ENCODE data around the gene RPH3AL.
"Not testable (repeated sequence)": the region's sequence is repeated elsewhere in the genome, so short reads cannot be mapped to it uniquely, and the experiment has no call there.

The RPH3AL gene

GRCh38 chr17:379531-380465, 27.2 kb upstream of the RPH3AL start:
- DNase-seq, result no peak

- no peak for DNase-seq
Observed at GRCh38 chr17:378068-378467, 25.5 kb upstream of the RPH3AL start.

- DNase-seq, result no peak
Observed at GRCh38 chr17:376936-377863, 24.6 kb upstream of the RPH3AL start.

- no peak for DNase-seq
Observed at GRCh38 chr17:373613-374230, 21.1 kb upstream of the RPH3AL start.

- DNase-seq, result no peak
Observed at GRCh38 chr17:372157-373152, 19.8 kb upstream of the RPH3AL start.

- no peak for DNase-seq
Observed at GRCh38 chr17:371583-371982, 19.0 kb upstream of the RPH3AL start.

- DNase-seq, result not testable (repeated sequence)
Observed at GRCh38 chr17:367656-368055, 15.0 kb upstream of the RPH3AL start.

- DNase-seq, result not testable (repeated sequence)
Observed at GRCh38 chr17:366657-367615, 14.3 kb upstream of the RPH3AL start.

GRCh38 chr17:364766-365165, 12.2 kb upstream of the RPH3AL start:
- no peak for DNase-seq

- DNase-seq, result no peak
Observed at GRCh38 chr17:364308-364707, 11.7 kb upstream of the RPH3AL start.

- no peak for DNase-seq
Observed at GRCh38 chr17:362721-363120, 10.1 kb upstream of the RPH3AL start.

GRCh38 chr17:360092-360750, 7.6 kb upstream of the RPH3AL start:
- no peak for DNase-seq

- no peak for DNase-seq
Observed at GRCh38 chr17:358491-359151, 6.0 kb upstream of the RPH3AL start.

GRCh38 chr17:357644-358043, 5.0 kb upstream of the RPH3AL start:
- no peak for DNase-seq

- DNase-seq, result no peak
Observed at GRCh38 chr17:356671-357434, 4.2 kb upstream of the RPH3AL start.

GRCh38 chr17:354651-355556, 2.3 kb upstream of the RPH3AL start:
- no peak for DNase-seq

- DNase-seq, result no peak
Observed at GRCh38 chr17:353838-354234, 1.2 kb upstream of the RPH3AL start.

Measured in activated T-cell treated with anti-CD3 and anti-CD28 coated beads for 4 hours (primary cell).